Adrenal gland (tissue), 5 donors: ENCODE measurements around the gene CCDC3.

ENCODE experiments used
- POLR2A ChIP-seq, 2 donors: fragments of 450-650 bp; IDR thresholded peaks; one replicate each; pipeline ENCODE4 v1.6.1; 2017; ENCODE audit warnings: antibody characterized with exemption in 2 of 2, mild to moderate bottlenecking in 2 of 2, moderate library complexity in 1 of 2
- TF ChIP-seq, protein P1 (sequence below), 6 experiments: fragments of 450-650 bp in 4 of 6; fragments of 200-600 bp in 2 of 6; sonication (generic) in 1 of 6; IDR thresholded peaks; 1 replicate in 5 of 6; 2 replicates in 1 of 6; pipeline versions ENCODE4 v1.5.1 to v1.8.0; 2016 to 2021; ENCODE audit warnings: antibody characterized with exemption in 6 of 6, mild to moderate bottlenecking in 2 of 6, moderate library complexity in 1 of 6
- donor health status: DM: no; HTN: no; CAD: no.

GRCh38 chr10:12934777-12935176, 66.7 kb downstream of the CCDC3 start:
- TF ChIP-seq, protein P1, sequence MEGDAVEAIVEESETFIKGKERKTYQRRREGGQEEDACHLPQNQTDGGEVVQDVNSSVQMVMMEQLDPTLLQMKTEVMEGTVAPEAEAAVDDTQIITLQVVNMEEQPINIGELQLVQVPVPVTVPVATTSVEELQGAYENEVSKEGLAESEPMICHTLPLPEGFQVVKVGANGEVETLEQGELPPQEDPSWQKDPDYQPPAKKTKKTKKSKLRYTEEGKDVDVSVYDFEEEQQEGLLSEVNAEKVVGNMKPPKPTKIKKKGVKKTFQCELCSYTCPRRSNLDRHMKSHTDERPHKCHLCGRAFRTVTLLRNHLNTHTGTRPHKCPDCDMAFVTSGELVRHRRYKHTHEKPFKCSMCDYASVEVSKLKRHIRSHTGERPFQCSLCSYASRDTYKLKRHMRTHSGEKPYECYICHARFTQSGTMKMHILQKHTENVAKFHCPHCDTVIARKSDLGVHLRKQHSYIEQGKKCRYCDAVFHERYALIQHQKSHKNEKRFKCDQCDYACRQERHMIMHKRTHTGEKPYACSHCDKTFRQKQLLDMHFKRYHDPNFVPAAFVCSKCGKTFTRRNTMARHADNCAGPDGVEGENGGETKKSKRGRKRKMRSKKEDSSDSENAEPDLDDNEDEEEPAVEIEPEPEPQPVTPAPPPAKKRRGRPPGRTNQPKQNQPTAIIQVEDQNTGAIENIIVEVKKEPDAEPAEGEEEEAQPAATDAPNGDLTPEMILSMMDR (IDR thresholded peaks at IDR 0.05): no peak
- TF ChIP-seq POLR2A (IDR thresholded peaks at IDR 0.05): no peak
